Activated CD4-positive, alpha-beta T cell treated with anti-CD3 and anti-CD28 coated beads for 1 hour (primary cell): ENCODE measurements around the gene ATXN3.
"Not testable (repeated sequence)": the region's sequence is repeated elsewhere in the genome, so short reads cannot be mapped to it uniquely, and the experiment has no call there.

ENCODE experiments used
- DNase-seq: peaks from one replicate; pipeline ENCODE4 v3.0.0-alpha.2; 2020

ATXN3 gene

GRCh38 chr14:92058006-92058917, 48.1 kb downstream of the ATXN3 start:
- DNase-seq = no peak

- no peak for DNase-seq
Observed at GRCh38 chr14:92049781-92050180, 56.6 kb downstream of the ATXN3 start.

DNA sequence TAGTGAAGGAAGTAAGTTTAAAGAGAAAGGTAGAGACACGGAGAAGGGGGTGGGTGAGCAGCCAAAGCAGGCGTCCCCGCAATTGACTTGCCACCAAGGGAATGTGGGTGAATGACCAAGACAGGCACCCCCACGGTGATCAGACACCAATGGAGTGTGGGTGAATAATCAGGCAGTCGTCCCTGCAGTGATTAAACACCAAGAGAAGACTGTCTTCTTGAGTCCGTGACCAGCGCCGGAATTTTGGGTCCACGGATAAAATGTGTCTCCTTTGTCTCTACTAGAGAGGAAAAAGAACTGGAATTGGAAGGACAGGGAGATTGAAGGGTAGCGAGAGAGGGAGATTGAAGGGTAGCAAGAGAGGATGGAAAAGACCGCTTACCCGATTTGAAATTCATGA, 57.2 kb downstream of the ATXN3 start:
- not testable (repeated sequence) for DNase-seq

- DNase-seq = not testable (repeated sequence)
Observed at GRCh38 chr14:92045904-92046303, 60.5 kb downstream of the ATXN3 start.

DNA sequence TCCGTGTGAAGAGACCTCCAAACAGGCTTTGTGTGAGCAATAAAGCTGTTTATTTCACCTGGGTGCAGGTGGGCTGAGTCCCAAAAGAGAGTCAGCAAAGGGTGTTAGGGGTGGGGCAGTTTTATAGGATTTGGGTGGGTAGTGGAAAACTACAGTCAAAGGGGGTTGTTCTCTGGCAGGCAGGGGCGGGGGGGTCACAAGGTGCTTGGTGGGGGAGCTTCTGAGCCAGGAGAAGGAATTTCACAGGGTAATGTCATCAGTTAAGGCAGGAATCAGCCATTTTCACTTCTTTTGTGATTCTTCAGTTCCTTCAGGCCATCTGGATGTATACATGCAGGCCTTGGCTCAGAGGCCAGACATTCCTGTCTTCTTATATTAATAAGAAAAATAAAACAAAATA, 64.6 kb downstream of the ATXN3 start:
- DNase-seq = not testable (repeated sequence)

GRCh38 chr14:92041203-92041602, 65.2 kb downstream of the ATXN3 start:
- DNase-seq = no peak

DNA sequence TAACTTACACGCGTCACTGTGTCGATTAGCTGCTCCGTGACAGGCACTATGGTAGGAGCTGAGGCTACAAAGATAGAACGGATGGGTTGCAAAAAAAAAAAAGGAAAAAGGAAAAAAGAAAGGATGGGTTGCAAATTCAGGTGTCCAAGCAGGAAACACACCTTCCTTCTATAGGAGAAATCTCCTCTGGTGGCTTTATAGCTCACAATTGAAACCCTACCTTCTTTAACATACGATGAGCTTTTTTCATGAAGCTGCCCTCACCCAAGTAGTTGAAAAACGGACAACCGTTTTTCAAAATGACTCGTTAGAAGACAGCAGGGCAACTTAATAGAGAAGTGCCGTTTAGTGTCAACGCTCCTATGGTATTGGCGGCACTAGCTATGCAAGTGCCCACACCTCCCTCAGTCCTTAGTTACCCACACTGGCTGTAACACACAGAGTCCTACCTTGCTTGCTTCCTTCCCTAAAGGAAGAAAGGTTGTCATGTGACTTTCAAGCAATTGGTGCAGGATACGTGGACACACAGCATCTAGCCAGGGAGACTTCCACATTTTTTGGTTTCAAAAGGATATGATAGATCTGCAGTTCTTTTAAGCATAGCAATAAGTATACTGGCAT, 65.8 kb downstream of the ATXN3 start:
- DNase-seq = no peak

GRCh38 chr14:92039719-92040430, 66.5 kb downstream of the ATXN3 start, which contains the start of gene TRIP11:
Gene TRIP11, minus strand, starts transcription at chr14:92040059. Its CDS starts 374 bp downstream, at chr14:92039685.
- peak; percentile 90 for DNase-seq

- DNase-seq = no peak
Observed at GRCh38 chr14:92039063-92039718, 67.2 kb downstream of the ATXN3 start.

DNA sequence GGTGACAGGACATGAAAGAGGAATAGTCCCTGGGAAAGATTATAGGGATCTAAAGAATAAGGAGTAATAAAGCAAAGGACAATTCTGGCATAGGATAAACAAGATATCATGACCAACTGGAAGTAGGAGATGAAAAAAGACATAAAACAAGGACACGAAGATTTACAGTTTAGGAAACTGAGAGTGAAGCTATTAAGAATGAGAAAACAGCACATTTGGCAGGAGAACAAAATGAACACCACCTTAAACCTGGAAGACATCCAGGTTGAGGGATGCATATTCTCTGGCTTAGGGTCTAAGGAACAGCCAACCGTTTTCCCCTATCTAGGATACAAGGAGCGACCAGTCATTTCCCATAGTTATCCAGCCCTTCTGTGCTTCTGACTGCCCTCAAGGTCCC, 68.4 kb downstream of the ATXN3 start:
- no peak for DNase-seq

DNA sequence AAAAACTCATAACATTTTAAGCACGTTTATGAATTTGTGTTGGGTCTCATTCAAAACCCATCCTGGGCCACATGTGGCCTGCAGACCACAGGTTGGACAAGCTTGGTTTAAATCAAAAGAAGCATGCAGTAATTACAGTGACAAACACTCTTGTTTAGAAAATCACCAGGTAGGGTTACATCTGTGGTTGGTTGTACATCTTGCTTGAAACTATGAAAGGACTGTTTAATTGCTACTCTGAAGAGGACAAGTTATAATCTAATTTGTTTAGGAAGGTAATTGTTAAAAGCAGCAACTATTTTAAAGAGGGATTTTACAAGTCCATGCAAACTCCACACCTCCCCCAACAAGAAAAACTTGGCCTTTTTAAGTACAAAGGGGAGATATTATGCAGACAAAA, 70.5 kb downstream of the ATXN3 start:
- no peak for DNase-seq

DNA sequence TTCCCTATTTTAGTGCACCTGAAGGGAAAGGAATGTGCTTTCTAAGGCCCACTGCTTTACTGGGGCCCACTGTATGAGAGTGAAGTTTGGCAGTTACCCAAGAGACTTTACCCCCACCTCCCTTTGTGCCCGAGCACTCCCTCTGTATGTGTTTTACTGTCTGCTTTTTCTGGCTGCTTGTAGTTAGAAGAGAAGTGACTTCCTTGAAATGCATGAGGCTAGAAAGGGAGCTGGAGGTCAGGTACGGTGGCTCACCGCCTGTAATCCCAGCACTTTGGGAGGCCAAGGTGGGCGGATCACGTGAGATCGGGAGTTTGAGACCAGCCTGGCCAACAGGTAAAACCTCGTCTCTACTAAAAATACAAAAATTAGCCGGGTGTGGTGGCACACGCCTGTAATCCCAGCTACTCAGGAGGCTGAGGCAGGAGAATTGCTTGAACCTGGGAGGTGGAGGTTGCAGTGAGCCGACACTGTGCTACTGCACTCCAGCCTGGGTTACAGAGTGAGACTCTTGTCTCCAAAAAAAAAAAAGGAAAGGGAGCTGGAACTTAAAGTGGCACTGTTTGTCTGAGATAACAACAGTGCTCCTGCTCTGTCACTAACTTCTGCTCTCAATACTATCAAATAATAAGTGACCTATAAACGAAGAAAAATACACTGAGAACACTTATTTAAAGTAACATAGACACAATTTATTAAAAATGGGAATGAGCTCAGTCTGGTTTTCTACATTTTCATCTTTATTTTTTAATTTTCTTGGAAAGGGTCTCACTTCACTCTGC, 72.3 kb downstream of the ATXN3 start:
- DNase-seq = no peak

GRCh38 chr14:92033433-92033832, 72.9 kb downstream of the ATXN3 start:
- DNase-seq = no peak

GRCh38 chr14:92026548-92027190, 79.7 kb downstream of the ATXN3 start:
- DNase-seq = no peak

- no peak for DNase-seq
Observed at GRCh38 chr14:92022036-92022435, 84.3 kb downstream of the ATXN3 start.

DNA sequence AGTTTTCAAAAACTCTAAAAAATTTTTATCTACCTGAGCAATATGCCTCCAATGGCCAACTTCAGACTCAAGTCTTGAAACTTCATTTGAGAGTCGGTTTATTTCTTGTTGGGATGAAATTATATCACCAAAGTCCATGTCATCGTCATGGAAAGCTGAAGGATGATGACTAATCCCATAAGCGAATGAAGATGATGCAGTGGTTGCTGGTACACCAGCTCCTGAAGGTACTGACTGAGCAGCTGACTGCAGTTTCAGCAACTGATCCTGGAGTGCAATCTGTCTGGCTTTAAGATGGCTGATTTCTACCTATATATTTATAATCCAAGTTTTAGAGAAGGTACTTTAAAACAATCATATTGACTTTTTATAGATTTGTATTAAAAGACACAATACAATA, 84.9 kb downstream of the ATXN3 start:
- DNase-seq = no peak

DNA sequence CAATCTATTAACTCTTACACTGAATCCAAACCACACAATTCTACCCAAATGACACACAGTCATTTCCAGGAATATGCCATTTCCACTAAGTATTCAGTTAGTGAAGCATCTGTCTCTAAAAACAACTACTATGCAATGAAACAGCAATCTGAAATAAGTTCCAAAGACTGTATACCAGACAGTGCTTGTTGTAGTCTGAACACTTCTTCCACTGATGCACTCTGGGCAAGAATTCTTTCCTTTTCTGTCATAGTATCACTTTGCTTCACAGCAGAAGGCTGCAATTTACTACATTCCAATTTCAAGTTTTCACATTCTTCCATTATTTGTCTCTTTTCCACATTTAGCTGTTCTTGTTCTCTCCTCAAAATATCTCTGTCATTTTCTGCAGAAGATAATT, 92.3 kb downstream of the ATXN3 start:
- no peak for DNase-seq

DNA sequence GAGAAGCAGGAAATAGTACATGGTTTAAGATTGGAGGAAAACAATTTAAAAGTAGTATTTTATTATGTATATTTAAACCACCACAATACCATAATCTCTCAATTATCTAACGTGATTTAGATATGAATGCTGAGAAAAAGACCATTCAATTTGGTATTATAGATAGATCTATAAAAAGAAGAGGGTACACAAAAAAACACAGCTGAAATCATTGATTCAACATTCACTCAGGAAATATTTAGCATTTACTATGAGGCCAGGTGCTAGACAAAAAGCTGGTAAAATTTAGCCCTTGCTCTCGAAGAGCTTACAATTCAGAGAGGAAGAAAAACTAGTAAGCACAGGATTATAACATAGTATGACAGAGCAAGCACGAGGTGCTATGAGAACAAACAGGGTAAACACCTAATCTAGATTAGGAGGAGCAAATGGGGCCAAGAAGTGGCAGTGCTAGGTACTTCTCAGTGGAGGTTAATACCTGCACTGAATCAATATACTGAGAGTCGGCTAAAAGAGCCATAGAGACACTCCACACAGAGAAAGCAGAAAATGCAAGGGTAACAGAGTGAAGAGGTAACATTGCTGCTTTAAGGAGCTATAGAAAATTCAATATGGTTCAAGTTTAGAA, 94.1 kb downstream of the ATXN3 start:
- no peak for DNase-seq

DNA sequence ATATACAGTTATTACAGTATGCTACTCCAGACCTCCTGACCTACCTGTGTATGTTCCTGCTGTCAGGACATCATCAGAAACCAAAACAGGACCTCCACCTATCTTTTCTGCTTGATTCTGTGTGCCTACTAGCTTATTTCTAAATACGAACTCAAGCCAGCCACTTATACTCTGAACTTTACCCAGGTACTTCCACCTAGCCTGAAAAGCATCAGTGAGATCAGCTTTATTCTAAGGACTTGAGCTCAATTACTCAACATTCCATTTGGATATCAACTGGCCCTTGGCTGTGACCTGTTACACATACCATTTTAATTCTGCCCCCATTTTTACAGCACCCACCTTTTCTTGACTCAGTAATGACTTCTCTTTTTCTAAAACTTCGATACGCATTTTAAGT, 95.7 kb downstream of the ATXN3 start:
- DNase-seq = no peak

DNA sequence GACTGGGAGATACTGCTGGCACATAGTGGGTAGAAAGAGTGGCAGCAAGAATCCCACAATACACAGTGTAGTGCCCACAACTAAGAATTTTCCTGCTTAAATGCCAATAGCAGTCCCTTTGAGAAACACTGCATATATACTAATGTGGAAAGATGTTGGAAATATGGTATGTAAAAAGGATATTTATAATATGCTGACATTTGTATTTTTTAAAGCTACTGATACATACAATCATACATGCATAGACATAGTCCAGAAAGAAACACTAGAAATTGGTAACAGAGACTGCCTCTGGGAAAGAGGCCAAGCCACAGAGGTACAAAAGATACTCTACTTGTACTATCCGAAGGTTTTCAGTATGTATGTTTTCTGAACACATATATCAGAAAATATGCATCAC, 96.8 kb downstream of the ATXN3 start:
- DNase-seq = no peak
